ENCODE measurements around the gene B4GALT5.

DNA sequence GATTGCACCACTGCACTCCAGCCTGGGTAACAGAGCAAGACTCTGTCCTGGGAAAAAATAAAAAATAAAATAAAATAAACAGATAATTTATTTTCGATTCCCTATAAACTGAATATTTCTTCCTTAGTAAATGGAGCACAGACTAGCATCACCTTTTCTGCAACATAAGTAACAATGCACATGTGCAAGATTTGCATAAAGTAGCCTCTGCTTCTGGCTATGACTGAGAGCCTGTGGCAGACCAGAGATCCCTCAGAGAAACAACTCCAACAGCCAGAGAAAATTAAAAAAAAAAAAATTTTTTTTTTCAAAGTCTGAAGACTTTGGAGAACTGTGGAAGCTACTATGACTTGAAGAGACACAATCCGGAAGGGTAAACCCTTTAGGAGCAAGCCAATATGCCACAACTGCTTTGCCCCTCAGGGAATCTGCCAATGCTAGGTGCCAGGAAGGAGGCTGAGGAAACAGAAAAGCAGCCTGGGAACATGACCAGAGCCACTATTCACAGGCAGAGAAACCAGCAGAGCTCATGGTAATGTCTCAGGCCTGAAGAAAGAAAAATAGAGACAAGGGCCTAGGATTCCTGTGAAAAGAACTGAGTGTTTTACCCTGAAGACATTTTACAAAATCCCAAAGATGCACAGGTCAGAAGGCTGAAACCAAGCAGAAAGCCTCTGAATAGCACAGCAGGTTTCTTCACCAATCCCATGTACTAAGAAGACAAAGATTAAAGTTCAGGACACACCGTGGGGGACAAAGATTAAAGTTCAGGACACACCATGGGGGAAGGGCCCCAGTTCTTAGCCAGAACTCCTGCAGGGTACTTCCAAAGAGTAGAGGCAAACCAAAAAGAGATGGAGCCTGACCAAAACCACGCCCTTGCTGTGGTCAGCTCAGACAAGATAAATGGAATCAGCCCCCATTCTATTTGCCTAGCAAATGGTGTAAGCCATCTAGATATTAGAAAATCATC lies 25.8 kb downstream of the B4GALT5 start:
- no peak for TF ChIP-seq POLR2AphosphoS5 (IDR thresholded peaks at IDR 0.05; ENCODE audit: low read depth)
- TF ChIP-seq, protein P1, sequence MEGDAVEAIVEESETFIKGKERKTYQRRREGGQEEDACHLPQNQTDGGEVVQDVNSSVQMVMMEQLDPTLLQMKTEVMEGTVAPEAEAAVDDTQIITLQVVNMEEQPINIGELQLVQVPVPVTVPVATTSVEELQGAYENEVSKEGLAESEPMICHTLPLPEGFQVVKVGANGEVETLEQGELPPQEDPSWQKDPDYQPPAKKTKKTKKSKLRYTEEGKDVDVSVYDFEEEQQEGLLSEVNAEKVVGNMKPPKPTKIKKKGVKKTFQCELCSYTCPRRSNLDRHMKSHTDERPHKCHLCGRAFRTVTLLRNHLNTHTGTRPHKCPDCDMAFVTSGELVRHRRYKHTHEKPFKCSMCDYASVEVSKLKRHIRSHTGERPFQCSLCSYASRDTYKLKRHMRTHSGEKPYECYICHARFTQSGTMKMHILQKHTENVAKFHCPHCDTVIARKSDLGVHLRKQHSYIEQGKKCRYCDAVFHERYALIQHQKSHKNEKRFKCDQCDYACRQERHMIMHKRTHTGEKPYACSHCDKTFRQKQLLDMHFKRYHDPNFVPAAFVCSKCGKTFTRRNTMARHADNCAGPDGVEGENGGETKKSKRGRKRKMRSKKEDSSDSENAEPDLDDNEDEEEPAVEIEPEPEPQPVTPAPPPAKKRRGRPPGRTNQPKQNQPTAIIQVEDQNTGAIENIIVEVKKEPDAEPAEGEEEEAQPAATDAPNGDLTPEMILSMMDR (IDR thresholded peaks at IDR 0.05; ENCODE audit: insufficient read depth, low read length): no peak
